Fibroblast of skin of right quadriceps (primary cell): ENCODE results near the gene IFNK.

Experiments used
- DNase-seq: peaks from one replicate; pipeline ENCODE4 v3.0.0-alpha.2; 2013

The IFNK gene

DNA sequence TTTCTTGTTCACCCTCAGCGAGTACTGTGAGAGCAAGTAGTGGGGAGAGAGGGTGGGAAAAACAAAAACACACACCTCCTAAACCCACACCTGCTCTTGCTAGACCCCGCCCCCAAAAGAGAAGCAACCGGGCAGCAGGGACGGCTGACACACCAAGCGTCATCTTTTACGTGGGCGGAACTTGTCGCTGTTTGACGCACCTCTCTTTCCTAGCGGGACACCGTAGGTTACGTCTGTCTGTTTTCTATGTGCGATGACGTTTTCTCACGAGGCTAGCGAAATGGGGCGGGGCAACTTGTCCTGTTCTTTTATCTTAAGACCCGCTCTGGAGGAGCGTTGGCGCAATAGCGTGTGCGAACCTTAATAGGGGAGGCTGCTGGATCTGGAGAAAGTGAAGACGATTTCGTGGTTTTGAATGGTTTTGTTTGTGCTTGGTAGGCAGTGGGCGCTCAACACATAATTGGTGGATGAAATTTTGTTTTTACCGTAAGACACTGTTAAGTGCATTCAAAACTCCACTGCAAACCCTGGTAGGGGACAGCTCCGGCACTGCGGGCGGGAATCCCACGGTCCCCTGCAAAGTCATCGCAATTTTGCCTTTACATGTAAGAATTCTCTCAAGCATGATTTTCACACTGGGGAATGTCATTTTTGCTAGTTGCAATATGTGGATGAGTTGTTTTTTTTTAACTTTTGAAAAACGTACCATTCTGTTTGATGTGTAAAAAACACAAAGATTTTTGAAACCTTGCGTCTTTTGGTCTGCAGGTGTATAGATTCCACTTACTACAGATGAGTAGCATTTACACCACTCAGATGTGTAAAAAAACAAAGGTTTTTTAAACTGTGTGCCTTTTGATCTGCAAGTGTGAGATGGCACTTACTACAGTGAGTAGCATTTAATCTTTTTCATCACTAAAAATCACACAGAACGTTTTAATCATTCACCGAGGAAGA lies 49.8 kb downstream of the IFNK start:
- DNase-seq, result peak; percentile 98
